GM19099 (cell line): ENCODE results near the gene HELZ2.

Experiments
- POLR2A ChIP-seq: IDR thresholded peaks from 3 replicates; pipeline ENCODE4 v1.6.1; 2011; ENCODE audit warnings: low read depth; ENCODE audit not compliant: insufficient read length; ENCODE audit errors: extremely low read depth

HELZ2 gene

DNA sequence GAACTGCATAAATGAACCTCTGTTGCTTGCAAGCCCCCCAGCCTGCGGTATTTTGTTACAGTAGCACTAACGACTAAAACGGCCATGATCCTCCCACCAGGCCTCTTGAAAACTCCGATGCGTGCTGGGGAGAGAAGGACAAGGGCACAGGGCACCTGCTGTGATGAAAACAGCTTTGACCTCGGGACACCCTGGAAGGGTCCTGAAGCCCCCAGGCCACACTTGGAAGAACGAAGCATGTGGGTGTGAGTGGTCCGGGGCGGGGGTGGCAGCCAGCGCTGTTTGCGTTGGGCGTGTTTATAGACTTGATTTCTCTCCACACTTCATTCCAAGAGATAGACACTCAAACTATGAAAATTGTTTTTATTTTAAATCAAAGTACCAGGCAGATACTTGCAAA is 13.2 kb upstream of the HELZ2 start:
- no peak for TF ChIP-seq POLR2A

- no peak for TF ChIP-seq POLR2A
These were observed 12.8 kb upstream of the HELZ2 start for GRCh38 chr20:63586797-63587196.

DNA sequence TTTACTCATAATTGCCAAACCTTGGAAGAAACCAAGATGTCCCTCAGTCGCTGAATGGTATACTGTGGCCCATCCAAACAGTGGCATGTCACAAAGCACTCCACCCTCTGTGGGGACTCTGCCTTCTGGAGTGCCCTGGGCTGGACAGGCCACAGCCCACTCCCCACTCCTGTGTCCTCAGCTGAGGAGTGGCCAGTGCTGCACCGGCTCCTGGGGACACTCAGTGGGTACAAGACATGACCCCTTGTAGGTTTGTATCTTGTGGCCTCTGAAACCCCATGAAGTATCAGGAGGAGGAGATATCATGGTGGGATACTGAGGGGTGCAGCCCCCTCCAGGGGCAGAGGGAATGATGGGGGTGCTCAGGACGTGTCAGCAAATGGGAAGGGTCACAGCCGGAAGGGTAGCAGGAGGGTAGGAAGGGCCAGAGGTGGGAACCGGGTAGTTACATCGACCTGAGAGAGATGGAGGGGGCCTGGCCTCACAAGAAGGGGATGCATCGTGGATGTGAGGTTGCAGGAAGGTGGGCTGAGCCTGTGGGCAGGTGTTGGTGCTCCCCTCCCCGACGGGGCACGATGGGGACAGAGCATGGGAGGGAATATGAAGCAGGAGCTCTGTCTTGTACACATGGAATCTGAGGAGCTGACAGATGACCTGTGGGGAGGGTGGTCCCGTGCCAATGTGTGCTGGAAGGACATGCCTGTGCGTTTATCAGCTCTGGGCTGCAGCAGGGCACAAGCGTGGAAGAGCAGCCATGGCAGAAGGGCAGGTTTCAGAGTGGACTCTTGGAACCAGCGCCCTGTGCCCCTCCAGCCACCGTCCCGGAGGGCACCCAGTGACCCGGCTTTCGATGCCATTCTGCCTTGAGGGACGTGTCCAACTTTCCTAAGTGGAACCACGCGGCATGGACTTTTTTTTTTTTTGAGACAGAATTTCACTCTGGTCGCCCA is 11.9 kb upstream of the HELZ2 start:
- TF ChIP-seq POLR2A: no peak

DNA sequence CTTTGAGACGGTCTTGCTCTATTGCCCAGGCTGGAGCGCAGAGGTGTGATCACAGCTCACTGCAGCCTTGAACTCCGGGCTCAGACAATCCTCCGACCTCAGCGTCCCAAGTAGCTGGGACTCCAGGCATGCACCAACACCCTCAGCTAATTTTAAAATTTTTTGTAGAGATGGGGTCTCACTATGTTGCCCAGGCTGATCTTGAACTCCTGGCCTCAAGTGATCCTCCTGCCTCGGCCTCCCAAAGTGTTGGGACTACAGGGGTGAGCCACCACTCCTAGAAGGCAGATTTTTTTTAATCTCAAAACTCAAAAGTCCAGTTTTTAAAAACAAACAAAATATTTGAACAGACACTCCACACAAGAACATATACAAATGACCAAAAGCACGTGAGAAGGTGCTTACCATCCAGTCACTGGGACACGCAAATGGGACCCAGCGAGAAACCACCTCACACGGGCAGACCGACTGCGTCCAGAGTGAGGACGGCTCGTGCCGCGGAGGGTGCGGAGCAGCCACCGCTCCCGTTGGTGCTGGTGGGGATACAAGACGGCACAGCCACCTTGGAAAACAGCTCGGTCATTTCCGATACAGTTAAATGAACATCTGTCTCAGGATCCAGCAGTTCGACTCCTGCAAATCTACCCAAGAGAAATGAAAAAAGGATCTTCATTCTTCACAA is 8.5 kb upstream of the HELZ2 start:
- TF ChIP-seq POLR2A: no peak

- TF ChIP-seq POLR2A: no peak
These were observed 6.9 kb upstream of the HELZ2 start for GRCh38 chr20:63580796-63581461.

DNA sequence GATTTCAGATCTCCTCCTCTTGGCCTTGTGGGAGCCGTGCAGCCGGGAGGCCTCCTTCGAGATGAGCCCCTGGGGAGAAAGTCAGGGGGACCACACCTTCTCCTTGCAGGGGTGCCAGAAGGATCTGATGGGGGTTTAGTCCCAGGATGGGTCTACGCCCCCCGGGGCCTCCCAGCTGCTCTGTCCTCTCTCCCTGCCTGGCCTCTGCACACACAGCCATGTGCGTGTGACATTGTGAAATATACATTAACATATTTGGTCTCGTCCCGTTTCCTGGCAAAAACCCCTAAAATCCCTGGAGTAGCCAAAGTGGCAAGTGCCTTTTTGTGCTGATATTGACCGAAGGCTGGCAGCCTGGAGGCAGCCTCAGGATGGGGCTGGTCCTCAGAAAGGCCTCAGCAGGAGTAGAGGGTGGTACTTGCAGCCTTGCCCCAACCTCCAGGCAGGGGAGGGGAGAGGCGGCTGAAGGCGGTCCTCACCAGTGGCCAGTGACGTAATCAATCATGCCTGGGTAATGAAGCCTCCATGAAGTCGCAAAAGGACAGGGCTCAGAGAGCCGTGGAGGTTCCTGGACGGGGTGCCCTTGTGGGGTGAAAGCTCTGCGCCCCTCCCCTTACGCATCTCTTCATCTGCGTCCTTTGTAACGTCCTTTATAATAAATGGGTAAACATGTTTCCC is 5.1 kb upstream of the HELZ2 start:
- no peak for TF ChIP-seq POLR2A

DNA sequence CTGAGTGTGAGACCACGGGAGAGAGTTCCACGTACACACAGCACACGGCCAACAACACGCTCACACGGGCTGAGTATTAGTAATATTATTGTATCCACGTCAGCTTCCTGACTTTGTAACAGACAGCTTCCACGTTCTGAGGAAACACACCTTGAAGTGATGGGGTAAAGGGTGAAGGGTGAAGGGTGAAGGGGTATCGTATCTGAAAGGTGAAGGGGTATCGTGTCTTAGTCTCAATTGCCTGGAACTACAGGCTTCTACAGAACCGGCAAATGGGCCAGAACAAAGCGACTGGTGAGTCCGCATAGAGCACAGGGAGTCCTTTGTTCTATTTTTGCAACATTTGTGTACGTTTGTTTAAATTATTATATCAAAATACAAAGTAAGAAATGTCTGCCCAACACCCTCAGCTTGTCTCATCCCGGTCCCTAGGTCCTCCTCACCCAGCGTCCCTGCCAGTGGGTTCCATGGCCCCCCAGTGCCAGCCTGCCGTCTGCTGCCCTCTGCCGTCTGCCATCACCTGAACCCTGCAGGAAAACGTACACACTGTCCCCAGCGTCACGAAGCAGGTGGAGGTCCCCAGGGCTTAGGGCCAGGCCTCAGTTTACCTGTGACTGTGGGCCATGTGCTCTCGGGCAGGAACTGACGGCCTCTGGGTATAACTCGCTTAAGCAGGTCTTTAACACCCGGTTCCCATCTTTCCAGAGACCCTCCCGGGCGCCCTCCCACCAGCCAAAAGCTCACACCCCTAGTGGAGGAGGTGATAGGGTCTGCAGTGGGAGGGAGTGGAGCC is 4.4 kb upstream of the HELZ2 start:
- no peak for TF ChIP-seq POLR2A

DNA sequence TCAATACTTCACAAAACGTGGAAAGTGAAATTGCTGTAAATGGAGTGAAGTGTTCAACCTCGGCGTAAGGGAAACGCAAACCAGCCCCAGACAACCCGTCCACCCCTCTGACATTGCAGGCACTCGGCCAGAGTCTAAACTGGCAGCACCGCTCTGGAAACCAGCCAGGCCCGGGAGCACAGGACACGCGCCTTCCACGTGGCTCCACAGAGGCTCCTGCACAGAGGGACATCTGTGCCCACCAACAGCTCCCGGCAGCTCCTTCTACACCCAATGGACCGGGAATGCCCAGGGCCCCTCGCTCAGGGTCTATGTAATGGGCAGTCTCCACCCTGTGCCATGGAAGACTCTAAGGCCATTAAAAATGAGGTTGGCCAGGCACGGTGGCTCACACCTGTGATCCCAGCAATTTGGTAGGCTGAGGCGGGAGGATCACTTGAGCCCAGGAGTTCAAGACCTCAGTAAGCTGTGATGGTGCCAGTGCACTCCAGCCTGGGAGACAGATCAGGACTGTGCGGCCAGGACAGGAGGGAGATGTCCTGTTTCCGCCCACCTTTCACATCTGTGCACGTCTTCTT is 3.4 kb upstream of the HELZ2 start:
- no peak for TF ChIP-seq POLR2A

DNA sequence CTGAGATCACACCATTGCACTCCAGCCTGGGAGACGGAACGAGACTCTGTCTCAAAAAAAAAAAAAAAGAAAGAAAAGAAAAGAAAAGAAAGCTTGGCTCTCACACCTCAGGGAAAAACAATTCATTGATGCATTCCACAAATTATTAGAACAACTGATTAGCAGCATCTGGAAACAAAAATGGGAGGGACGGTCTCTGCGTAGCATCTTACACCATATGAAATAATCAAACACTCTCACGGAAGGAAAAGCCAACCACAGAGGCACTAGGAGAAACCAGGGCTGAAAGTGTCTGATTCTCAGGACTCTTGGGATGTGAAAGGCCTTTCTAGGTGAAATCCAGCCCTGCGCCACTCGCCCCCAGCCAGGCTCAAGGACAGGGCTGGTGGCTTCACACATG is 2.3 kb upstream of the HELZ2 start:
- TF ChIP-seq POLR2A: no peak

GRCh38 chr20:63574829-63575743 is 1.0 kb upstream of the HELZ2 start:
- TF ChIP-seq POLR2A: no peak

- no peak for TF ChIP-seq POLR2A
These were observed 350 bp downstream of the HELZ2 start for GRCh38 chr20:63573647-63574131.

GRCh38 chr20:63572788-63573646 is 1.0 kb downstream of the HELZ2 start:
- no peak for TF ChIP-seq POLR2A
